Lower leg skin (tissue), 3 donors: Measurements from ENCODE around the gene SRCIN1.
"Not testable (repeated sequence)": the region's sequence is repeated elsewhere in the genome, so short reads cannot be mapped to it uniquely, and the experiment has no call there.

Experiments
- POLR2A ChIP-seq, 2 donors: fragments of 450-650 bp; IDR thresholded peaks; one replicate each; pipeline ENCODE4 v1.6.1; 2016 to 2017; ENCODE audit warnings: antibody characterized with exemption in 2 of 2, mild to moderate bottlenecking in 1 of 2, moderate library complexity in 1 of 2
- TF ChIP-seq, protein P1 (sequence below), 3 donors: fragments of 450-650 bp; IDR thresholded peaks; one replicate each; pipeline ENCODE4 v1.5.1; 2016; ENCODE audit warnings: antibody characterized with exemption in 3 of 3, mild to moderate bottlenecking in 3 of 3, moderate library complexity in 2 of 3

DNA sequence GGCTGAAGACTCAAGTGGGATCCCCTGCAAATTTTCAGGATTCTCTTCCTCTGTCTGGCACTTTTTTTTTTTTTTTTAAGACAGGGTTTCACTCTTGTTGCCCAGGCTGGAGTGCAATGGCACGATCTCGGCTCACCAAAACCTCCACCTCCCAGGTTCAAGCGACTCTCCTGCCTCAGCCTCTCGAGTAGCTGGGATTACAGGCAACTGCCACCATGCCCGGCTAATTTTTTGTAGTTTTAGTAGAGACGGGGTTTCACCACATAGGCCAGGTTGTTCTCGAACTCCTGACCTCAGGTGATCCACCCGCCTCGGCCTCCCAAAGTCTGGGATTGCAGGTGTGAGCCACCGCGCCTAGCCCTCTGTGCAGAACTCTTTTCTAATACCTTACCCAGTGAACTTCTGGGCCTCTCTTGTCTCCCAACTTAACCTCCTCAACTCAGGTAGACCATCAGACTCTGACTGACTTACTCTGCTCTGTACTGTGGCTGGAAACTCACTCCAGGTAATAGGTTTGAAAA, 45.0 kb upstream of the SRCIN1 start:
- not testable (repeated sequence) for TF ChIP-seq POLR2A (IDR thresholded peaks at IDR 0.05)
- TF ChIP-seq, protein P1, sequence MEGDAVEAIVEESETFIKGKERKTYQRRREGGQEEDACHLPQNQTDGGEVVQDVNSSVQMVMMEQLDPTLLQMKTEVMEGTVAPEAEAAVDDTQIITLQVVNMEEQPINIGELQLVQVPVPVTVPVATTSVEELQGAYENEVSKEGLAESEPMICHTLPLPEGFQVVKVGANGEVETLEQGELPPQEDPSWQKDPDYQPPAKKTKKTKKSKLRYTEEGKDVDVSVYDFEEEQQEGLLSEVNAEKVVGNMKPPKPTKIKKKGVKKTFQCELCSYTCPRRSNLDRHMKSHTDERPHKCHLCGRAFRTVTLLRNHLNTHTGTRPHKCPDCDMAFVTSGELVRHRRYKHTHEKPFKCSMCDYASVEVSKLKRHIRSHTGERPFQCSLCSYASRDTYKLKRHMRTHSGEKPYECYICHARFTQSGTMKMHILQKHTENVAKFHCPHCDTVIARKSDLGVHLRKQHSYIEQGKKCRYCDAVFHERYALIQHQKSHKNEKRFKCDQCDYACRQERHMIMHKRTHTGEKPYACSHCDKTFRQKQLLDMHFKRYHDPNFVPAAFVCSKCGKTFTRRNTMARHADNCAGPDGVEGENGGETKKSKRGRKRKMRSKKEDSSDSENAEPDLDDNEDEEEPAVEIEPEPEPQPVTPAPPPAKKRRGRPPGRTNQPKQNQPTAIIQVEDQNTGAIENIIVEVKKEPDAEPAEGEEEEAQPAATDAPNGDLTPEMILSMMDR (IDR thresholded peaks at IDR 0.05), result not testable (repeated sequence)
